Heart left ventricle (tissue), 13 donors: ENCODE data around the gene POC1A.

Experiments used
- CTCF ChIP-seq, 12 donors: fragments of 200-600 bp; sonication (generic) in 4 of 12; IDR thresholded peaks; one replicate each; pipeline versions ENCODE4 v1.5.0 to v1.8.0; 2018 to 2022; ENCODE audit warnings: antibody characterized with exemption in 12 of 12, mild to moderate bottlenecking in 5 of 12
- POLR2A ChIP-seq, 2 donors: fragments of 450-650 bp; IDR thresholded peaks; one replicate each; pipeline ENCODE4 v1.6.1; 2017; ENCODE audit warnings: antibody characterized with exemption in 2 of 2, mild to moderate bottlenecking in 2 of 2, moderate library complexity in 2 of 2
- donor health status: ischemic (EF 13 %, LVEDD 7.1; RV severe dilation, severe dysfunction).
- donor health status: DM: no; HTN: yes; CAD: no.
- donor health status: DM: no; HTN: no; CAD: no.
- donor health status: ischemic (EF 25% LVEDD 6.9; RV normal size, moderate dysfunction).
- donor health status: ischemic (EF 25% LVEDD 5.7; RV mildly dilated, moderate dysfunction).
- donor health status: ischemic (EF 35%, LVEDD 5.7; RV mildly dilated, moderate dysfunction).
- donor health status: nonischemic (EF 11% LVEDD 7.7; RV severe dilation, severe dysfunction).
- donor health status: DM: yes; HTN: yes; CAD: no.
- donor health status: PGD.
- donor health status: ischemic (EF 29% LVEDD 5.4; RV normal size, mild dysfunction).
- donor health status: nonischemic (EF 23%, LVEDD 6.1; RV moderate dilation, normal function).

GRCh38 chr3:52108302-52109232, 45.7 kb downstream of the POC1A start:
- TF ChIP-seq CTCF (IDR thresholded peaks at IDR 0.05): peak; percentile 20 to 73 (median 52)
- no peak for TF ChIP-seq POLR2A (IDR thresholded peaks at IDR 0.05)
